ENCODE measurements around the gene UNC13B. TPM values are rescaled to one million over a fixed set of nuclear protein-coding genes. Genes with fewer than 3 reads are reported as not detected.

Gene UNC13B
- total RNA-seq, 1 donor from 2014 or later = 39.9 TPM

GRCh38 chr9:35190203-35190602, 28.4 kb downstream of the UNC13B start:
- H3K9me3 Mint-ChIP-seq (ENCODE audit: unreplicated experiment) = peaks cover 16% of the 10 kb centered on the region
- H3K27me3 Mint-ChIP-seq (ENCODE audit: unreplicated experiment) = peaks cover 4% of the 10 kb centered on the region
- H3K4me3 Mint-ChIP-seq (ENCODE audit: unreplicated experiment) = no peak overlapping the region
- TF ChIP-seq, protein P1, sequence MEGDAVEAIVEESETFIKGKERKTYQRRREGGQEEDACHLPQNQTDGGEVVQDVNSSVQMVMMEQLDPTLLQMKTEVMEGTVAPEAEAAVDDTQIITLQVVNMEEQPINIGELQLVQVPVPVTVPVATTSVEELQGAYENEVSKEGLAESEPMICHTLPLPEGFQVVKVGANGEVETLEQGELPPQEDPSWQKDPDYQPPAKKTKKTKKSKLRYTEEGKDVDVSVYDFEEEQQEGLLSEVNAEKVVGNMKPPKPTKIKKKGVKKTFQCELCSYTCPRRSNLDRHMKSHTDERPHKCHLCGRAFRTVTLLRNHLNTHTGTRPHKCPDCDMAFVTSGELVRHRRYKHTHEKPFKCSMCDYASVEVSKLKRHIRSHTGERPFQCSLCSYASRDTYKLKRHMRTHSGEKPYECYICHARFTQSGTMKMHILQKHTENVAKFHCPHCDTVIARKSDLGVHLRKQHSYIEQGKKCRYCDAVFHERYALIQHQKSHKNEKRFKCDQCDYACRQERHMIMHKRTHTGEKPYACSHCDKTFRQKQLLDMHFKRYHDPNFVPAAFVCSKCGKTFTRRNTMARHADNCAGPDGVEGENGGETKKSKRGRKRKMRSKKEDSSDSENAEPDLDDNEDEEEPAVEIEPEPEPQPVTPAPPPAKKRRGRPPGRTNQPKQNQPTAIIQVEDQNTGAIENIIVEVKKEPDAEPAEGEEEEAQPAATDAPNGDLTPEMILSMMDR (IDR thresholded peaks at IDR 0.05; ENCODE audit: unreplicated experiment) = no peak
- H3K36me3 Mint-ChIP-seq (ENCODE audit: low read depth, unreplicated experiment) = peaks cover 40% of the 10 kb centered on the region
- no peak for DNase-seq (ENCODE audit: low spot score)
- H3K4me1 Mint-ChIP-seq (ENCODE audit: unreplicated experiment) = no peaks in the 10 kb centered on the region
- H3K27ac Mint-ChIP-seq (ENCODE audit: unreplicated experiment) = no peak overlapping the region

DNA sequence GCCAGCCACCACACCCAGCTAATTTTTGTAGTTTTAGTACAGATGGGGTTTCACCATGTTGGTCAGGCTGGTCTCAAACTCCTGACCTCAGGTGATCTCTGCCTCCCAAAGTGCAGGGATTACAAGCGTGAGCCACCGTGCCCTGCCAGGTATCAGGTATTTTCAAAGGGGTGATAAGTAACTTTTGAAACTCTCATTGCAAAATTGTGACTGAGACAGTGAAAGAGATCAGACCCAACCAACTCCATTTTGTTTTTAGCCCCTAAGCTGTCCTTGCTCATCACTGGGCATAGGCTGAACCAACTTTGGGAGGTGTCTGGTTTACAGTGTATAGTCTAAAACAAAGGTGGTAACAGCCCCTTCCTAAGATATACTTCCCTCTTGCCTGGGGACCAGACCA, 29.3 kb downstream of the UNC13B start:
- no peak overlapping the region for H3K27ac Mint-ChIP-seq (ENCODE audit: unreplicated experiment)
- H3K4me1 Mint-ChIP-seq (ENCODE audit: unreplicated experiment) = no peaks in the 10 kb centered on the region
- TF ChIP-seq, protein P1 (IDR thresholded peaks at IDR 0.05; ENCODE audit: unreplicated experiment) = no peak
- H3K4me3 Mint-ChIP-seq (ENCODE audit: unreplicated experiment) = peak overlapping the region; percentile 31
- H3K9me3 Mint-ChIP-seq (ENCODE audit: unreplicated experiment) = peaks cover 16% of the 10 kb centered on the region
- DNase-seq (ENCODE audit: low spot score) = no peak
- H3K27me3 Mint-ChIP-seq (ENCODE audit: unreplicated experiment) = peaks cover 4% of the 10 kb centered on the region
- H3K36me3 Mint-ChIP-seq (ENCODE audit: low read depth, unreplicated experiment) = peaks cover 36% of the 10 kb centered on the region

DNA sequence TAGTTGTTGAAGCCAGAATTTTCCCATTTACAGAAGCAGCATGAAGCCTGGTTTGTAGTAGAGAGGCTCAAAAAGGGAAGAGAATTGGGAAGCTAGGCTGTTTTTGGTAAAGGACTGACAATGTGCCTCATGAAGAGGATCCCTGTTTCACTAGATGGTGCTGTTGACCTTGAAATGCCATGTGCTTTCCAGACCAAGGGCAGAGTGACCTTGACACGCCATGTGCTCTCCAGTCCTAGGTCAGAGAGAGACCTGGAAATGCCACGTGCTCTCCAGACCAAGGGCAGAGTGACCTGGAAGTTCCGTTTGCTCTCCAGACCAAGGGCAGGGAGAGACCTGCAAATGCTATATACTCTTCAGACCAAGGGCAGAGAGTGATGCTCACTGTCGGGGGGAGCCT, 32.0 kb downstream of the UNC13B start:
- DNase-seq (ENCODE audit: low spot score) = no peak
- Mint-ChIP-seq H3K4me3 (ENCODE audit: unreplicated experiment) (peak overlapping the region; percentile 24), H3K27ac (ENCODE audit: unreplicated experiment) (no peak overlapping the region), H3K36me3 (ENCODE audit: low read depth, unreplicated experiment) (peaks cover 41% of the 10 kb centered on the region), H3K9me3 (ENCODE audit: unreplicated experiment) (peaks cover 24% of the 10 kb centered on the region), H3K4me1 (ENCODE audit: unreplicated experiment) (no peaks in the 10 kb centered on the region), H3K27me3 (ENCODE audit: unreplicated experiment) (peaks cover 4% of the 10 kb centered on the region)
- TF ChIP-seq, protein P1 (IDR thresholded peaks at IDR 0.05; ENCODE audit: unreplicated experiment) = no peak

GRCh38 chr9:35195683-35196082, 33.9 kb downstream of the UNC13B start:
- H3K27me3 Mint-ChIP-seq (ENCODE audit: unreplicated experiment) = peaks cover 4% of the 10 kb centered on the region
- H3K4me1 Mint-ChIP-seq (ENCODE audit: unreplicated experiment) = no peaks in the 10 kb centered on the region
- no peak overlapping the region for H3K27ac Mint-ChIP-seq (ENCODE audit: unreplicated experiment)
- TF ChIP-seq, protein P1 (IDR thresholded peaks at IDR 0.05; ENCODE audit: unreplicated experiment) = no peak
- H3K4me3 Mint-ChIP-seq (ENCODE audit: unreplicated experiment) = no peak overlapping the region
- DNase-seq (ENCODE audit: low spot score) = no peak
- peaks cover 35% of the 10 kb centered on the region for H3K36me3 Mint-ChIP-seq (ENCODE audit: low read depth, unreplicated experiment)
- peaks cover 25% of the 10 kb centered on the region for H3K9me3 Mint-ChIP-seq (ENCODE audit: unreplicated experiment)

DNA sequence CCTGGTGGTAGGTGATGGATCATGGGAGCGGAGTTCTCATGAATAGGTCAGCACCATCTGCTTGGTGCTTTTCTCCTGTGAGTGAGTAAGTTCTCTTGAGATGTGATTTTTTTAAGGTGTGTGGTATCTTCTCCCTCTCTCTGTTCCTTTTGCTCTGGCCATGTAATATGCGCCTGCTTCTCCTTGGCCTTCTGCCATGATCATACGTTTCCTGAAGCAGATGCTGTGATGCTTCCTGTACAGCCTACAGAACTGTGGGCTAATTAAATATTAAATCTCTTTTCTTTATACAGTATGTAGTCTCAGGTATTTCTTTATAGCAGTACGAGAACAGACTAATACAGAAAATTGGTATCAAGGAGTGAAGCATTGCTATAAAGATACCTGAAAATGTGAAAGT, 36.4 kb downstream of the UNC13B start:
- TF ChIP-seq, protein P1 (IDR thresholded peaks at IDR 0.05; ENCODE audit: unreplicated experiment) = no peak
- H3K27ac Mint-ChIP-seq (ENCODE audit: unreplicated experiment) = no peak overlapping the region
- H3K27me3 Mint-ChIP-seq (ENCODE audit: unreplicated experiment) = peaks cover 4% of the 10 kb centered on the region
- no peak for DNase-seq (ENCODE audit: low spot score)
- H3K4me3 Mint-ChIP-seq (ENCODE audit: unreplicated experiment) = no peak overlapping the region
- peaks cover 22% of the 10 kb centered on the region for H3K9me3 Mint-ChIP-seq (ENCODE audit: unreplicated experiment)
- peaks cover 25% of the 10 kb centered on the region for H3K36me3 Mint-ChIP-seq (ENCODE audit: low read depth, unreplicated experiment)
- H3K4me1 Mint-ChIP-seq (ENCODE audit: unreplicated experiment) = no peaks in the 10 kb centered on the region

Measured in endothelial cell (in vitro differentiated cells).